GM12878 (cell line): ENCODE data around the gene RECQL5.

Experiments
- BHLHE40 ChIP-seq, 2 experiments: fragments of 450-650 bp in 1 of 2; IDR thresholded peaks; 2 replicates each; pipeline ENCODE4 v1.6.1; 2011 to 2017; ENCODE audit warnings: low read depth in 2 of 2, borderline replicate concordance in 1 of 2, improper control_type of control experiment in 1 of 2, low read length in 1 of 2, mild to moderate bottlenecking in 1 of 2
- FOS ChIP-seq: IDR thresholded peaks from 3 replicates; pipeline ENCODE4 v1.6.1; 2011; ENCODE audit warnings: borderline replicate concordance; ENCODE audit not compliant: insufficient read length; ENCODE audit errors: extremely low read depth
- NFYB ChIP-seq: IDR thresholded peaks from 2 replicates; pipeline ENCODE4 v1.6.1; 2011; ENCODE audit warnings: low read depth, mild to moderate bottlenecking, low read length, improper control_type of control experiment, moderate library complexity; ENCODE audit not compliant: insufficient read depth
- NR2C2 ChIP-seq: IDR thresholded peaks from 2 replicates; pipeline ENCODE4 v1.6.1; 2011; ENCODE audit warnings: borderline replicate concordance, low read depth; ENCODE audit not compliant: control insufficient read depth, insufficient read length
- SRF ChIP-seq, 2 experiments: IDR thresholded peaks; 2 replicates each; pipeline ENCODE4 v1.6.1; 2011; ENCODE audit warnings: low read depth in 2 of 2, low read length in 2 of 2, mild to moderate bottlenecking in 1 of 2, moderate library complexity in 1 of 2
- TCF12 ChIP-seq: IDR thresholded peaks from 2 replicates; pipeline ENCODE4 v1.6.1; 2011; ENCODE audit warnings: low read depth, mild to moderate bottlenecking, low read length
- YY1 ChIP-seq: IDR thresholded peaks from 2 replicates; pipeline ENCODE4 v1.6.1; 2011; ENCODE audit warnings: low read depth, mild to moderate bottlenecking, low read length
- TF ChIP-seq, protein P1 (sequence below), 3 experiments: IDR thresholded peaks in 2 of 3; conservative IDR thresholded peaks in 1 of 3; 2 replicates each; pipeline ENCODE4 v1.5.1; 2011; ENCODE audit warnings: low read depth in 3 of 3, low read length in 3 of 3, mild to moderate bottlenecking in 3 of 3, control low read depth in 2 of 3, moderate library complexity in 2 of 3, inconsistent platforms in 1 of 3, mixed read lengths in 1 of 3; ENCODE audit not compliant: control insufficient read depth in 2 of 3, insufficient read depth in 1 of 3; ENCODE audit errors: extremely low read depth in 1 of 3
- TF ChIP-seq, protein P2 (sequence below): IDR thresholded peaks from 2 replicates; pipeline ENCODE4 v1.6.1; 2012; ENCODE audit warnings: mild to moderate bottlenecking, low read depth, low read length

DNA sequence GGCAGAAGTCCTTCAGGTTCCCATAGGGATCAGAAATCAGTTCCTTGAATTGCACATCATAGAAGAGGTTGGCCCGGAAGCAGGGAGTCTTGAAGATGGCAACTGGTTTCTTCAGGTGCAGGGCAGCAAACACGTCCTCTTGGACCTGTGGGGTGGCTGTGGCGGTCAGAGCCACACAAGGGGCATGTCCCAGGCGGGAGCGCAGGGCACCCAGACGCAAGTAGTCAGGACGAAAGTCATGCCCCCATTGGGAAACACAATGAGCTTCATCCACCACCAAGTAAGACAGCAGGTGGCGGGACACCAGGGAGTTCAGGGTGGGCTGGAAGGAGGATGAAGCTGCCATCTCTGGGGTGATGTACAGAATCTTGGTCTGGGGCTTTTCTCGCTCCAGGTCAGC lies 4.4 kb downstream of the RECQL5 start:
- TF ChIP-seq FOS (no peak), BHLHE40 (IDR thresholded peaks at IDR 0.05; ENCODE audit: borderline replicate concordance in 1 of 2, low read depth in 2 of 2, low read length in 1 of 2) (no peak), YY1 (no peak), TCF12 (no peak), SRF (IDR thresholded peaks at IDR 0.05; ENCODE audit: low read depth in 2 of 2, low read length in 2 of 2) (no peak), NR2C2 (no peak), NFYB (no peak)
- TF ChIP-seq, protein P1, sequence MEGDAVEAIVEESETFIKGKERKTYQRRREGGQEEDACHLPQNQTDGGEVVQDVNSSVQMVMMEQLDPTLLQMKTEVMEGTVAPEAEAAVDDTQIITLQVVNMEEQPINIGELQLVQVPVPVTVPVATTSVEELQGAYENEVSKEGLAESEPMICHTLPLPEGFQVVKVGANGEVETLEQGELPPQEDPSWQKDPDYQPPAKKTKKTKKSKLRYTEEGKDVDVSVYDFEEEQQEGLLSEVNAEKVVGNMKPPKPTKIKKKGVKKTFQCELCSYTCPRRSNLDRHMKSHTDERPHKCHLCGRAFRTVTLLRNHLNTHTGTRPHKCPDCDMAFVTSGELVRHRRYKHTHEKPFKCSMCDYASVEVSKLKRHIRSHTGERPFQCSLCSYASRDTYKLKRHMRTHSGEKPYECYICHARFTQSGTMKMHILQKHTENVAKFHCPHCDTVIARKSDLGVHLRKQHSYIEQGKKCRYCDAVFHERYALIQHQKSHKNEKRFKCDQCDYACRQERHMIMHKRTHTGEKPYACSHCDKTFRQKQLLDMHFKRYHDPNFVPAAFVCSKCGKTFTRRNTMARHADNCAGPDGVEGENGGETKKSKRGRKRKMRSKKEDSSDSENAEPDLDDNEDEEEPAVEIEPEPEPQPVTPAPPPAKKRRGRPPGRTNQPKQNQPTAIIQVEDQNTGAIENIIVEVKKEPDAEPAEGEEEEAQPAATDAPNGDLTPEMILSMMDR (IDR thresholded peaks at IDR 0.05 in 2 of 3, conservative IDR thresholded peaks at IDR 0.05 in 1 of 3; ENCODE audit: control insufficient read depth in 2 of 3, extremely low read depth in 1 of 3, insufficient read depth in 1 of 3, low read depth in 3 of 3, low read length in 3 of 3): no peak
- TF ChIP-seq, protein P2, sequence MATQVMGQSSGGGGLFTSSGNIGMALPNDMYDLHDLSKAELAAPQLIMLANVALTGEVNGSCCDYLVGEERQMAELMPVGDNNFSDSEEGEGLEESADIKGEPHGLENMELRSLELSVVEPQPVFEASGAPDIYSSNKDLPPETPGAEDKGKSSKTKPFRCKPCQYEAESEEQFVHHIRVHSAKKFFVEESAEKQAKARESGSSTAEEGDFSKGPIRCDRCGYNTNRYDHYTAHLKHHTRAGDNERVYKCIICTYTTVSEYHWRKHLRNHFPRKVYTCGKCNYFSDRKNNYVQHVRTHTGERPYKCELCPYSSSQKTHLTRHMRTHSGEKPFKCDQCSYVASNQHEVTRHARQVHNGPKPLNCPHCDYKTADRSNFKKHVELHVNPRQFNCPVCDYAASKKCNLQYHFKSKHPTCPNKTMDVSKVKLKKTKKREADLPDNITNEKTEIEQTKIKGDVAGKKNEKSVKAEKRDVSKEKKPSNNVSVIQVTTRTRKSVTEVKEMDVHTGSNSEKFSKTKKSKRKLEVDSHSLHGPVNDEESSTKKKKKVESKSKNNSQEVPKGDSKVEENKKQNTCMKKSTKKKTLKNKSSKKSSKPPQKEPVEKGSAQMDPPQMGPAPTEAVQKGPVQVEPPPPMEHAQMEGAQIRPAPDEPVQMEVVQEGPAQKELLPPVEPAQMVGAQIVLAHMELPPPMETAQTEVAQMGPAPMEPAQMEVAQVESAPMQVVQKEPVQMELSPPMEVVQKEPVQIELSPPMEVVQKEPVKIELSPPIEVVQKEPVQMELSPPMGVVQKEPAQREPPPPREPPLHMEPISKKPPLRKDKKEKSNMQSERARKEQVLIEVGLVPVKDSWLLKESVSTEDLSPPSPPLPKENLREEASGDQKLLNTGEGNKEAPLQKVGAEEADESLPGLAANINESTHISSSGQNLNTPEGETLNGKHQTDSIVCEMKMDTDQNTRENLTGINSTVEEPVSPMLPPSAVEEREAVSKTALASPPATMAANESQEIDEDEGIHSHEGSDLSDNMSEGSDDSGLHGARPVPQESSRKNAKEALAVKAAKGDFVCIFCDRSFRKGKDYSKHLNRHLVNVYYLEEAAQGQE: no peak
